ENCODE results near the gene RHOC. TPM values are rescaled to one million over a fixed set of nuclear protein-coding genes. Genes with fewer than 3 reads are reported as not detected.

The RHOC gene
- total RNA-seq, 1 experiment from 2014 or later, result 68.9 TPM

- TF ChIP-seq AFF4 (CRISPR knock-in tag; IDR thresholded peaks at IDR 0.05; ENCODE audit: borderline replicate concordance) (no peak), AR (CRISPR knock-in tag; IDR thresholded peaks at IDR 0.05) (no peak), ZNF416 (CRISPR knock-in tag; IDR thresholded peaks at IDR 0.05) (no peak), JUN (CRISPR knock-in tag; IDR thresholded peaks at IDR 0.05) (no peak), ATF2 (CRISPR knock-in tag; IDR thresholded peaks at IDR 0.05; ENCODE audit: borderline replicate concordance, low read depth) (no peak), NFYB (CRISPR knock-in tag; conservative IDR thresholded peaks at IDR 0.05; ENCODE audit: low read depth) (no peak), ELF4 (CRISPR knock-in tag; IDR thresholded peaks at IDR 0.05; ENCODE audit: low read depth) (no peak), CREB1 (CRISPR knock-in tag; IDR thresholded peaks at IDR 0.05) (no peak), NR3C1 (CRISPR knock-in tag; conservative IDR thresholded peaks at IDR 0.05; ENCODE audit: low read depth) (no peak; the same call in 1 of the 2 replicates), ZNF281 (CRISPR knock-in tag; IDR thresholded peaks at IDR 0.05) (no peak), E2F1 (CRISPR knock-in tag; IDR thresholded peaks at IDR 0.05) (0 out of 2 replicates have a peak, but pooled peaks have one; percentile 54), HMGA2 (CRISPR knock-in tag; IDR thresholded peaks at IDR 0.05) (no peak), ZNF425 (CRISPR knock-in tag; conservative IDR thresholded peaks at IDR 0.05) (no peak), ATF1 (CRISPR knock-in tag; IDR thresholded peaks at IDR 0.05) (no peak), FOXP4 (CRISPR knock-in tag; IDR thresholded peaks at IDR 0.05) (no peak), USF1 (CRISPR knock-in tag; IDR thresholded peaks at IDR 0.05) (peak; percentile 62), ZNF423 (CRISPR knock-in tag; IDR thresholded peaks at IDR 0.05) (no peak), ZNF396 (CRISPR knock-in tag; IDR thresholded peaks at IDR 0.05; ENCODE audit: borderline replicate concordance) (no peak), HMGXB4 (CRISPR knock-in tag; IDR thresholded peaks at IDR 0.05) (peak; percentile 82; the same call in 1 of the 2 replicates)
Measured at GRCh38 chr1:112744009-112744578, 37.2 kb upstream of the RHOC start (continued).
